ENCODE data around the gene HRH4.
A peak's percentile ranks its signal among the peaks of the same experiment; 100 is the strongest.

HRH4 gene

GRCh38 chr18:24460388-24460787 lies at the start of gene HRH4:
Gene HRH4, plus strand, starts transcription at chr18:24460637. Its CDS starts 92 bp downstream, at chr18:24460729.
- DNase-seq, result no peak

GRCh38 chr18:24413148-24413547 lies 47.3 kb upstream of the HRH4 start:
- DNase-seq, result no peak

GRCh38 chr18:24414349-24415003 lies 46.0 kb upstream of the HRH4 start:
- DNase-seq, result no peak

GRCh38 chr18:24417480-24417879 lies 43.0 kb upstream of the HRH4 start:
- no peak for DNase-seq

- no peak for DNase-seq
Measured at GRCh38 chr18:24420551-24420950, 39.9 kb upstream of the HRH4 start.

- no peak for DNase-seq
Measured at GRCh38 chr18:24421831-24422230, 38.6 kb upstream of the HRH4 start.

- no peak for DNase-seq
Measured at GRCh38 chr18:24426073-24426397, 34.4 kb upstream of the HRH4 start.

- DNase-seq, result peak; percentile 59
Measured at GRCh38 chr18:24426398-24427294, 33.8 kb upstream of the HRH4 start, which contains the start of gene IMPACT. Gene IMPACT, plus strand, starts transcription at chr18:24426670. Its CDS starts 87 bp downstream, at chr18:24426757.

GRCh38 chr18:24427484-24427883 lies 33.0 kb upstream of the HRH4 start:
- DNase-seq, result no peak

- no peak for DNase-seq
Measured at GRCh38 chr18:24428709-24429108, 31.7 kb upstream of the HRH4 start.

GRCh38 chr18:24429188-24429587 lies 31.2 kb upstream of the HRH4 start:
- no peak for DNase-seq

- no peak for DNase-seq
Measured at GRCh38 chr18:24432618-24433017, 27.8 kb upstream of the HRH4 start.

GRCh38 chr18:24436939-24437338 lies 23.5 kb upstream of the HRH4 start:
- DNase-seq, result no peak

- no peak for DNase-seq
Measured at GRCh38 chr18:24443870-24444269, 16.6 kb upstream of the HRH4 start.

GRCh38 chr18:24446453-24446852 lies 14.0 kb upstream of the HRH4 start:
- DNase-seq, result no peak

GRCh38 chr18:24446953-24447538 lies 13.4 kb upstream of the HRH4 start:
- DNase-seq, result no peak

- DNase-seq, result no peak
Measured at GRCh38 chr18:24447961-24448360, 12.5 kb upstream of the HRH4 start.

- DNase-seq, result no peak
Measured at GRCh38 chr18:24456549-24456948, 3.9 kb upstream of the HRH4 start.

GRCh38 chr18:24459772-24460171 lies 665 bp upstream of the HRH4 start:
- no peak for DNase-seq

- DNase-seq, result no peak
Measured at GRCh38 chr18:24461996-24462395, 1.6 kb downstream of the HRH4 start.

- no peak for DNase-seq
Measured at GRCh38 chr18:24462838-24463775, 2.7 kb downstream of the HRH4 start.

- no peak for DNase-seq
Measured at GRCh38 chr18:24465486-24465885, 5.0 kb downstream of the HRH4 start.

- no peak for DNase-seq
Measured at GRCh38 chr18:24466771-24467170, 6.3 kb downstream of the HRH4 start.
